Prostate gland (tissue), 2 donors: Measurements from ENCODE around the gene ZNF28.
"Not testable (repeated sequence)": the region's sequence is repeated elsewhere in the genome, so short reads cannot be mapped to it uniquely, and the experiment has no call there.

ENCODE experiments used
- POLR2A ChIP-seq: fragments of 450-650 bp; IDR thresholded peaks from one replicate; pipeline ENCODE4 v1.6.1; 2016; ENCODE audit warnings: antibody characterized with exemption, mild to moderate bottlenecking
- POLR2AphosphoS5 ChIP-seq: sonication (generic); formaldehyde crosslinking; IDR thresholded peaks from one replicate; pipeline ENCODE4 v1.6.1; 2017; ENCODE audit warnings: antibody characterized with exemption
- TF ChIP-seq, protein P1 (sequence below), 4 experiments: fragments of 200-600 bp in 2 of 4; fragments of 450-650 bp in 2 of 4; sonication (generic) in 2 of 4; IDR thresholded peaks; 1 replicate in 3 of 4; 2 replicates in 1 of 4; pipeline ENCODE4 v1.5.1; 2016 to 2019; ENCODE audit warnings: antibody characterized with exemption in 4 of 4, mild to moderate bottlenecking in 2 of 4, moderate library complexity in 2 of 4

DNA sequence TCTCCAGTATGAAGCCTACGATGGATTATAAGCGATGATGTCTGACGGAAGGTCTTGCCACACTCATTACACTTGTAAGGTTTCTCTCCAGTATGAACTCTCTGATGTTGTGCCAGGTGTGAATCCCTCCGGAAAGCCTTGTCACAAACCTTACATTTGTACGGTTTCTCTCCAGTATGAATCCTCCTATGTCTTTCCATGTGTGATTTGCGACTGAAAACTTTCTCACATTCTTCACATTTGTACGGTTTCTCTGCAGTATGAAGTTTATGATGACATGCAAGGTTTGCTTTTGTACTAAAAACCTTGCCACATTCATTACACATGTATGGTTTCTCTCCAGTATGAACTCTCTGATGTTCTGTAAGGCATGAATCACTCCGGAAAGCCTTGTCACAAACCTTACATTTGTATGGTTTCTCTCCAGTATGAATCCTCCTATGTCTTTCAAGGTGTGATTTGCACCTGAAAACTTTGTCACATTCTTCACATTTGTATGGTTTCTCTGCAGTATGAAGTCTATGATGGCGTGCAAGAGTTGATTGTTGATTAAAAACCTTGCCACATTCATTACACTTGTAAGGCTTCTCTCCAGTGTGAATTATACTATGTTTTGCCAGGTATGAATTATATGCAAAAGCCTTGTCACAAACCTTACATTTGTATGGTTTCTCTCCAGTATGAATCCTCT, 21.3 kb downstream of the ZNF28 start:
- TF ChIP-seq, protein P1, sequence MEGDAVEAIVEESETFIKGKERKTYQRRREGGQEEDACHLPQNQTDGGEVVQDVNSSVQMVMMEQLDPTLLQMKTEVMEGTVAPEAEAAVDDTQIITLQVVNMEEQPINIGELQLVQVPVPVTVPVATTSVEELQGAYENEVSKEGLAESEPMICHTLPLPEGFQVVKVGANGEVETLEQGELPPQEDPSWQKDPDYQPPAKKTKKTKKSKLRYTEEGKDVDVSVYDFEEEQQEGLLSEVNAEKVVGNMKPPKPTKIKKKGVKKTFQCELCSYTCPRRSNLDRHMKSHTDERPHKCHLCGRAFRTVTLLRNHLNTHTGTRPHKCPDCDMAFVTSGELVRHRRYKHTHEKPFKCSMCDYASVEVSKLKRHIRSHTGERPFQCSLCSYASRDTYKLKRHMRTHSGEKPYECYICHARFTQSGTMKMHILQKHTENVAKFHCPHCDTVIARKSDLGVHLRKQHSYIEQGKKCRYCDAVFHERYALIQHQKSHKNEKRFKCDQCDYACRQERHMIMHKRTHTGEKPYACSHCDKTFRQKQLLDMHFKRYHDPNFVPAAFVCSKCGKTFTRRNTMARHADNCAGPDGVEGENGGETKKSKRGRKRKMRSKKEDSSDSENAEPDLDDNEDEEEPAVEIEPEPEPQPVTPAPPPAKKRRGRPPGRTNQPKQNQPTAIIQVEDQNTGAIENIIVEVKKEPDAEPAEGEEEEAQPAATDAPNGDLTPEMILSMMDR (IDR thresholded peaks at IDR 0.05) = not testable (repeated sequence)
- not testable (repeated sequence) for TF ChIP-seq POLR2AphosphoS5, POLR2A
